D341Med (cell line): ENCODE measurements around the gene TMEM132D.

Experiments used
- DNase-seq: peaks from one replicate; pipeline ENCODE4 v3.0.0; 2012; ENCODE audit warnings: low spot score

Gene TMEM132D

GRCh38 chr12:129097451-129097850 is 806.4 kb downstream of the TMEM132D start:
- DNase-seq, result no peak

DNA sequence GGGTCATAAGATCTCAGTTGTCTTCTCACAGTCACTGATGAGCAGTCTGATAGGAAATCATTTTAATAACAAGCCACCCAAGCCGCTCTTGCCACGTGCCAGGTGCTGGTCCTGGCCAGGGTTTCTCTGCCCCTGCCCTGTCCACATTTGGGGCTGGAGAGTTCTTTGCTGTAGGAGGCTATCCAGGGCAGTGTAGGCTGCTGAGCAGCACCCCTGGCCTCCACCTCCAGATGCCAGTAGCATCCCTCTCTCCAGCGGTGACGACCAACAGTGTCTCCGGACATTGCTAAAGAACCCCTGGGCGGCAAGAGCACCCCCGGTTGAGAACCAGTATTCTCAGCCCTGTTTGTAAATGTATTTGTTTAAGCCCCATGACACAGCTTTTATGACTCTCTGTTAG is 806.9 kb downstream of the TMEM132D start:
- DNase-seq, result no peak

DNA sequence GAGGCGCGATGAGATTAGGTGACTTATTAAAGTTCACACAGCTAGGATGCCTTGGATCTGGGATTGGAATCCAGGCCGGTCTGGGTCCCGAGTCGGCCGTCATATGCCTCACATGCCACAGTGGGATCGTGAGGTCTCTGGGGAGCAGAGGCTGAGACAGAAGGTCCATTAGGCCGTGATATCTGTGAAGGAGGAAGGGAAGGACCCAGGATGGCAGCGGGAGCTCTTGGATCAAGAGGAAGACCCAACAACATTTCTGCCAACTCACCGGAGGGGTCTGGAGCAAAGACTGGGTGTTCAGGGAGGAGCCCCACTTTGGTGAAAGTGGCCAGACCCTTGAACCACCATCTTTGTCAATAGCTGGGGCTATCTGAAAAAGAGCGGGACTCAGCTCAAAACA is 807.6 kb downstream of the TMEM132D start:
- DNase-seq, result no peak

GRCh38 chr12:129089576-129089975 is 814.2 kb downstream of the TMEM132D start:
- DNase-seq, result no peak

DNA sequence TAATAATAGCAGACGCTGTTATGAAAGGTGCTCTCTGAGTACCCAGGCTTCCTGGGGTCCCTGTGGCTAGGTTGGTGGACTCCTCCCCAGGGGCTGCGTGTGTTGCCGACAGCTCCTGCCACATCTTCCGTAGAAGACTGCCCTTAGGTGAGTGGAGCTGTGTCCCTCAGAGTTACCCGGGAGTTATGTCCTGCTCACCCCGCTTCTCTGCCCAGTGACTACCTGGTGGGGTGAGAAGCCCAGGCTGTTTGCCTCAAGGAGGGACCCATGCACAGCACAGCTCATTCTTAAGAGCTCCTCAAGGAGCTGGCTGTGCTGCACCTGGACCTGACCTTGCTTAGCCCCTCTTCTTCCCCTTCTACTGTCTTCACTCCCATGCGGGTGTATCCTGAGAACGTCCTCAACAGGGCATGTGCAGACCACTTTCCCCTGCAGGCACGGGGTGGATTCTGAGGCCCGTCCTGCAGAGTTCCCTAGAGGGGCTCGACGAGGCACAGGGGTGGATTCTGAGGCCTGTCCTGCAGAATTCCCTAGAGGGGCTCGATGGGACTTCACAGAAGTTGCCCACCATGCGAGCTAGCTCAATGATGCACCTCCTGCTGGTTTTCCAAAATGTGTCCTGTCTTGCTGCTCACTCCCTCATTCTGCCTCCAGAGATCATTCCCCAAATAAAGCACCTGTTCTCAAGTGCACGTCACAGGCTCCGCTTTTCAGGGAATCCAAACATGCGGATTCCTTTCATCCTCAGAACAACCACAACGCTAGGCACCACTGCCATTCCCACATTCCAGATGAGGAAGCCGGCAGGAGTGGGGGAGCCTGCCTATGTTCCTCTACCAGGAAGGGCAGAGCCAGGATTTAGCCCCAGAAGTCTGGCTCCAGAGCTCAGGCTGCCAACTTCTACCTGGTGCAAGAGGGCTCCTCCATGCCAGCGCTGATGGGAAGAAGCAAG is 818.7 kb downstream of the TMEM132D start:
- DNase-seq, result no peak

DNA sequence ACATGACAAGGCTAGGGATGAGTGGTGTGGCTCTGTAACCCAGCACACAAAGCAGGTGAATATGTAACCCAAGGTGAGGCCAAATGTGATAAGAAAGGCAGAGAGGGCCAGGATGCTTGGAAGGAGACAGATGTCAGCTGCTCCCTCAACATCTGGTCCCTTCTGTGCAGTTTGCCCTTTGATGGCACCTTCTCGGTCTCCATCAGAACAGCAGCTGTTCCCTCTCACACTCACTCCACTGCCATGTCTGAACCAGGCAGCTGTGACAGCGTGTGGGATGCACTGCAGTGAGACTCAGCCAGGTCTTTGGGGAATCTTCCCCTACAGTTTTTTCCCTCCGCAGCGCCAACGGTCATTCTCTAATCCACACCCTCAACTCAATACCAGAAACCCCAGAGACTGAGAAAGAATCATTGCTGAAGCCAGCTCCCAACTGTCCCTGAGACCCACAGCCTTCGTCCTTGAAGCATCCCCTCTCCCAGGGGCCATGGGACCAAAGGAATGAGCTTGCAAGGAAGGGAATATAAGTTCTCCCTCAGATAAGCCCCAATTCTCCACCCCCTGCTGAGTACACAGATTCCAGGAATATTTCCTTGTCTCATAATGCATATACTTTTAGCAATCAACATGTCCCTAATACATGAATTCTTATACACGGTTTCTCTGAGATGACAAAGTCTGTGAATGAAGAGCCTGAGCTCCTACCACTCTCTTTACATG is 820.5 kb downstream of the TMEM132D start:
- DNase-seq, result no peak

DNA sequence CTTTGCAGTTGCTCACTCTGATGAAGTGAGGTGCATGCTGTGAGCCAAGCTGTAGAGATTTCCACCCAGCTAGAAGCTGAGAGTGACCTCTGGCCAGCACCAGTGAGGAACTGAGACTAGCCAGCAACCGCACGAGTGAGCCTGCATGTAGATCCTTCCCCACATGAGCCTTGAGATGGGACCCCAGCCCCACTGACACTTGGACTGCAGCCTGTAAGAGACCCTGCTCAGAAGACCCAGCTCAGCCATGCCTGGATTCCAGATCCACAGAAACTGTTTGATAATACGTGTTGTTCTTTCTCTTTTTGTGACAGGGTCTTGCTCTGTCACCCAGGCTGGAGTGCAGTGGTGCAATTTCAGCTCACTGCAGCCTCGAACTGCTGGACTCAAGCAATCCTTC is 821.4 kb downstream of the TMEM132D start:
- DNase-seq, result no peak

- no peak for DNase-seq
Observed at GRCh38 chr12:129081755-129082250, 822.0 kb downstream of the TMEM132D start.

DNA sequence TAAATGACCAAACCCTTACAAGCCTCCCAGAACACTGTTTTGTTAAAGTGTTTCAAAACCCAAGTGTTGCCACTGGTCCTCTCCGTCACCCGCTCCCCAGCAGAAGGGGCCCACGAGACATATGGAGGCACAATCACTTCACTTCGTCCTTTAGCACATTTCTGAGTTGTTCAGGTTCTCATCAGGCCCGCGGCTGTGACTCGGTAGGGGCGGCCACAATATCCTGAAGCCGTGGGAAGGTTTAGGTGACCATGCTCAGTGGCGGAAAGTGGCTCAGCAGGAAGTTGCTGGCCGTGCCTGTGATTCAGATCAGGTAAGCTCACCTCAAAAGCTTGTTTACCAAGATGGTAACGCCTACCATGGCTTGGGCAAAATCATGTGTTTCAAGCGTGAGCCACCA is 823.0 kb downstream of the TMEM132D start:
- DNase-seq, result no peak

- no peak for DNase-seq
Observed at GRCh38 chr12:129080391-129080790, 823.4 kb downstream of the TMEM132D start.

DNA sequence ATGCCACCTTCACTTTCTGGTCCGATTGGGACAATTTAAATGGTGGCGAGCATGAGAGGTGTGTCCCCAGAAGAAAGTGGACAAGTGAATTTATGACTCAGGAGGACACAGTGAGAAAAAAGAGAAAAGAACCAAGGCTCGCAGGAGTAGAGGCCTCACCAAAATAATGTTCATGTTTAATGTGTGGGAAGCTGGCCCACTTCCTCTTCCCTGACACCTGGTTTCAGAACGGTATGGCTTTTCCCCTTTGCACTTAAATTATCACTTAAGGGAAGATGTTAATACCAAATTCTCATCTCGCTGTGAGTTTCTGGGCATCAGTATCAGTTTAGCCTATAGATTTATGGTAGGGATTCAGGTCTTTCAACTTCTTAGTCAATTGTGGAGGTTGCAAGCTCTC is 824.1 kb downstream of the TMEM132D start:
- no peak for DNase-seq

DNA sequence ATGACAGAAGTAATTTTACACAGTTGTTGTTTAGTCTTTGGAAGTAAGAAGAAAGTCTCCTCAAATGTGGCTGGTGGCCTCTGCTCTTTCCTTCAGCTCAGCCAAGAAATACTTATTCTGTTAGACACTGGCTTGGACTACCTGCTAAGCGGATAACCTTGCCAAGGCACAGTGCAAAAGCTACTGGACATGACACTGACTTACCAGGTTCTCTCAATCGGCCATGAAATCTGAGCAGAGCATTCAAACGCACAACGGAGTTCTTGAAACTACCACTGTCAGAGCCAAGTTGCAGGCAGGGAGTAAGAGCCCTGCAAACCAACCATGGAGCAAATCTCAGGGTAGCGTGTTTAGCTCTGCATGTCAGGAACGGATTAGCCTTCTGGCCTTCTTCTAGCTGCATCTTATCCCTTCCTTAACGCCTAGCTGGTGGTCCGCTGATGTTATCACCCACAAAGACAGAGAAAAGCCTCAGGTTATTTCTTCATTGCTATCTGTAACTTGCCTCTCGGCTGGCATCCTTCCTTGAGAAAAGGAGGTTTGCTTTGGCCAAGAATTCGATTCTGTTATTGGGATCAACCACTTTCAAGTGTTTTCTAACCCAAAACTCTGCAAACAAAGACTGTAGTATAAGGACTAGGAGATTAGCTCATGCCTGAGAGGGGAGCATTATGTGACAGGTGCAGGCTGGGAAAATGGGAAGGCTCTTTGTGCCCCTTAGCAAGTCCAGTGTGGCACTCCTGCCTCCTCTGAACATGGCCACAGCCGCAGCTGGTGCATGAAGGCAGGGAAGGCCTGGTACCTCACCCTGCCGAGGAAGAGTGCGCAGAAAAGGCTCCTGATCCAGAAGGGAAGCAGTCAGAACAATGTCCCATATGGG is 827.1 kb downstream of the TMEM132D start:
- DNase-seq, result no peak

DNA sequence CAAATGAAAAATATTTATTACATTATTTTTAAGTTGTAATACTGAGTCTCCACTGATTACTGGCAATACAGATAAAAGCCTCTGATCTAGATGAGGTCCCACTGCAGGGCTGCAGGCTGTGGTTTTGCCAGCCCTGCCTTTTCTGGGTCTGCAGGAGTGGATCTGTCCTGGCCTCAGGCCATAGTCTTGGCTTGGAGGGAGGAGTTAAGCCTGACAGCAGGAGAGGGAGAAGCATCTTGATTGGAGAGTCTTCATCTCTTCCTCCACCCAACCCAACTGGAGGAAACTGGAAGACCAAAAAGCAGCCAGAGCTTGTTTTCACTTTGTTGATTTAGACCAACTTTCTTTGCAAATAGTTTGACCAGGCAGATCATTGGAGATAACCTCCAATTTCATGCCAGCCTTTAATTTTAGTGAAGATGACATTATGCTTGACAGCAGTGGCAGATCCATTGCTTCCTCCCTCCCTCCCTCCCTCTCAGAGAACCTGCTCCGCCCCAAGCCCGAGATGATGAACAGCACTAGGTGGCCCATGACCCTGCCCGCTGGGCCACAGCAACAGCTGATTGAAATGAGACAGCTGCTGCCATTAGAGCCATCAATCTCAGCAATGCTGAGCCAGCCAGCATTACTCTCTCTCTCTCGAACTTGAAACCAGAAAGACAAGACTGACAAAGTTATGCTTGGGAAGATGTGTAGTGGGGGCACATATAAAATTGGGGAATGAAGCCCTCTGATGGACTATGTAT is 828.2 kb downstream of the TMEM132D start:
- DNase-seq, result no peak

DNA sequence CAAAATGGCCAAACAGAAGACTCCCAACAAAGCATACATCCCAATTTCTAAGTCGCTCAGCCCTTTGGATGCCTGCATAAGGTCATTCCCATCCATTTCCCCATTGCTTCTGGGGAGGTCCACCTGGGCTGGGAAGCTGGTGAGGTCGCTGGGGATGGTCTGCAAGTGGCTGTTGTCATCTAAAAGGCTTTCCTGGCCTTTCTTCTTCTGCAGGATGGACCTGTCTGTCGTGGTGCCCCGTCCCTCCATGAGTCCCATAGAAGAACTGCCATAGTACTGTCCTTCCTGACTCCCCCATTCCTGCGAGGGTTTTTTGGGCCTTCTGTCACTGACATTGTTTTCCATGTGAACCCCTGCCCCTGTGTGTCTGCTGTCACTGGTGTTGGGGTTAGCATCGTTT is 829.4 kb downstream of the TMEM132D start:
- DNase-seq, result no peak

GRCh38 chr12:129073157-129073915 is 830.5 kb downstream of the TMEM132D start:
- no peak for DNase-seq

GRCh38 chr12:129071362-129071761 is 832.5 kb downstream of the TMEM132D start:
- DNase-seq, result no peak

DNA sequence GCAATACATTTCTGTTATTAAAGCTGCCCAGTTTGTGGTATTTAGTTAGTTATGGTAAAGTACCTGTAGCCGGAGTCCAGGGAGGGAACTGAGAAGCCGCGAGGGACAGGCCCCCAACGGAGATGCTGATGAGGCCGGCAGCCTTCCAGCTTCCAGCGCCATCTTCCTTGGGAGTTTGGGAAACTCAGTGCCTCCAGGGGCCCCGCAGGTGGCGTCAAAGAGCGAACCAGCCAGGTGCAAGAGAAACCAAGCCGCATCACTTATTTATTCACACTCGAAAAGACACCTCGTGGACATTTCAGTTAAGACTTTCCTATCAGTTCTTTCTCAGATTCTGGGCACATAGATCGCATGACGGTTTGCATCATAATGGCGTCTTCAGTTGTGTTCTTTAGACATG is 833.9 kb downstream of the TMEM132D start:
- DNase-seq, result no peak

- DNase-seq, result no peak
Observed at GRCh38 chr12:129068684-129069083, 835.1 kb downstream of the TMEM132D start.

- DNase-seq, result no peak
Observed at GRCh38 chr12:129067491-129067890, 836.3 kb downstream of the TMEM132D start.

- no peak for DNase-seq
Observed at GRCh38 chr12:129064209-129064855, 839.5 kb downstream of the TMEM132D start.
